ENCODE data around the gene ISCA1.

Gene ISCA1

DNA sequence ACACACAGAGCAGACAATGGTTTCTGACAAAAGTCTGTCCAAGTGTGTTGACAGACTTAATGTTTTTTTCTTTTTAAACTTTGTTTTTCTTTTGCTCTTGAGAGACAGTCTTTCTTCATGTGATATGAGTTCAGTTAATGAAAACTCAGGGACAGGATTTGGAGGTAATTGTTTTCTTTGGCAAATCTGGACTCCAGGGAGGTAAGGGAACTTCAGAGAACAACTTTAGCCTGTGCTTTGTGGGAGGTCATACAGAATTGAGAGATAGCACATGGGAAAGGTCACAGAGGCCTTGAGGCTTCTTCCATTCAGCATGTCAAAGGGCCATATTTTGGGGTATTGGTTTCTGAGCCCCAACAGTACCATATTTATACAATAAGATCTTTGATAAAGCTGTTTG is 32.2 kb downstream of the ISCA1 start:
- in situ Hi-C loops (cut with HindIII; ENCODE audit: low pct_ligation_motif_present, low pct_unique_long_range_greater_than_20kb, low sequenced_read_pairs) = no loop called here
- DNase-seq = no peak

DNA sequence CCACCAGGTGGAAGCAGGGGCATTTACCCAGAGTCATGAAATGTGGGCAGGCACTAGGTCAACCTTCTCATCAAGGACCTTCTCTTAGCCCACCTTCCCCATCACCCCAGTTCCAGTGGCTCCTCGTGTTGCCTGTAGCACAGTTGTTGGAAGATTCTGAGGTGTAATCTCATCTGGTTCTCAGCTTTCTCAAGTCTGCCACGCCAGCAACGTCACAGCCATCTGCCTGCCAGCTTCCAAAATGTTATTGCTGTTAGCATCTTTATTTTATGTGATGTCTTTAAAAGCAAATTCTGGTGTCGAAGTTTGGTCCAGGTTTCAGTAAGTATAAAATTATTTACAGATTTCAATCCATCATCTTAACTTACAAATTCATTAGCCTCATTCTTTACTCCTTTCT is 33.6 kb downstream of the ISCA1 start:
- in situ Hi-C loops (cut with HindIII; ENCODE audit: low pct_ligation_motif_present, low pct_unique_long_range_greater_than_20kb, low sequenced_read_pairs) = no loop called here

DNA sequence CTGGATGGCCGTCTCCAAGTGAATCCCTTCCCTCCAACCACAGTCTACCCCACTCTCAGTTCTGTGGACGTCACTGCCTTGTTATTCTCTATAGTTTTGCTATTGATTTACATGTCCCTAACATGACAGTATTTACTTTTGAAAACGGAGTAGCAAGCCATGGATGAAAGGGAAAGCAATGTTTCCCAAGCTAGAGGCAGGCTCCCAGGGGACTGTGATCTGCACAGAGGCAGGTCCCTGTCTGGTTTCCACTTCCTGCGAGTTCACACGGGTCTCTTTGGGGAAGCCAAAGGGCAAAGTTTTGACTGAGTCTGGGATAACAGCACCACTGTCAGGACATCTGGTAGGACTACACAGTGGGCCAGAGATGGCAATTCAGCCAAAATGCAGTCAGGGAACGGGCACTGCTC is 35.6 kb downstream of the ISCA1 start:
- in situ Hi-C loops (cut with HindIII; ENCODE audit: low pct_ligation_motif_present, low pct_unique_long_range_greater_than_20kb, low sequenced_read_pairs) = no loop called here
- no peak for DNase-seq

More for the DNA sequence above, 33.6 kb downstream of the ISCA1 start:
- no peak for DNase-seq

DNA sequence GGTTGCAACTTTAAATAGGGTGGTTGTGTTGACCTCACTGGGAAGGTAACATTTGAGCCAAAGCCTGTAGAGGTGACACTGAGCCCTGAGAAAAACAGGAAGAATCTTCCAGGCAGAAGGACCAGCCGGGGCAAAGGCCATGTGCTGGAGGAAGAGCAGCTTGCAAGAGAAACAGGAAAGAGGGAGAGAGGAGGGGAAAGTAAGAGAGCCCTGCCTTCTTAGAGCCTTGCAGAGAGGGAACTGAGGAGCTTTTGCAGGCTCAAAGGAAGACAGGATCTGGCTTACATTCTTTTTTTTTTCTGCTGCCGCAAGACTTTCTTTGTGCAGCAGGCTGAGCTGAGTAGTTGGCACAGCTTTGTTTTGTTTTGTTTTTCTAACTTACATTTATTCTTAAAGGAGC is 40.3 kb downstream of the ISCA1 start:
- DNase-seq = no peak
- in situ Hi-C loops (cut with HindIII; ENCODE audit: low pct_ligation_motif_present, low pct_unique_long_range_greater_than_20kb, low sequenced_read_pairs) = no loop called here

DNA sequence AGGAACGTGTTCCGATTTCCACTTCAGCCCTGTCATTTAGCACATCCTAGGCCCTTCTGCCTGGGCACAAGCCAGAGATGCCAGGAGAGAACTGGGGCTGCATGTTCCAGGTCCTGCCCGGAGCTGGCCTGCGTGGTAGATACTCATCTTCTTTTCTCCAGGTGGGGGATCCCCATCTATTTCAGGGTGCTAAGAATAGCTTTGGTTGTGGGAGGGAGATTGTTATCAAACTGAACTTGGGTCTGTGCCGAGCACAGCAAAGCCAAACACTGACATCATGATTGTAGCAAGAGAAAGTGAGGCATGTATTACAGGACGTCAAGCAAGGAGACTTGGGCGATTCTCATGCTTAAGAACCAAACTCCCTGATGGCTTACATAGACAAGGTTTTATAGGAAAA is 41.1 kb downstream of the ISCA1 start:
- no peak for DNase-seq
- in situ Hi-C loops (cut with HindIII; ENCODE audit: low pct_ligation_motif_present, low pct_unique_long_range_greater_than_20kb, low sequenced_read_pairs) = no loop called here

DNA sequence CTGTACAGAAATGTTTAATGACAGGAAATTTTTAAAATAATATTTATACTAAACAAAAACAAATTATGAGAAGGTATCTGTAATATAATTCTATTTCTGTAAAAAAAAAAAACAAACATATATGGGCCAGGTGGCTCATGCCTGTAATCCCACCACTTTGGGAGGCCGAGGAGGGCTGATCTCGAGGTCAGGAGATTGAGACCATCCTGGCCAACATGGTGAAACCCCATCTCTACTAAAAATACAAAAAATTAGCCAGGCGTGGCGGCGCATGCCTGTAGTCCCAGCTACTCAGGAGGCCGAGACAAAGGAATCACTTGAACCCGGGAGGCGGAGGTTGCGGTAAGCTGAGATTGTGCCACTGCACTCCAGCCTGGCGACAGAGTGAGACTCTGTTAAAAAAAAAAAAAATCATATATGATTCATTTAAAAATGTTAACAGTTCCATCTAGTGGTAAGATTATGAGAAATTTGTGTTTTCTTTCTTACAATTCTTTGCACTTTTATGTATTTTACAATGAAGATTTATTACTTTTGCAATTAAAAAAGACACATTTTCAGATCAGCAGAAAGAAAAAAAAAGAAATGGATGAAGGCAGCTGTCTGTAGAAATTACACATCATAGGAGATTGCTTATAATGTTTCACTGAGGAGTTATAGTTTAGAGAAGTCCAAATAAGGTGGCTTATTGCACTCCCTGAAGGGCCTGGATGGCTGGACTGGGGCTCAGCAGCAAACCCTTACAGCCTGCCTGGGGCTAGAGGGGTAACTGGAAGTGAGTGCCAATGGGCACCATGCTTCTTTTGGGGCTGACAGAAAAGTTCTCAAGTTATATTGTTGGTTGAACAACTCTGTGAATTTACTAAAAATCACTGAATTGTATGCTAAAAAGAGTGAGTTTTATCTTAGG is 43.2 kb downstream of the ISCA1 start:
- in situ Hi-C loops (cut with HindIII; ENCODE audit: low pct_ligation_motif_present, low pct_unique_long_range_greater_than_20kb, low sequenced_read_pairs) = no loop called here
- peak; percentile 35 for DNase-seq

DNA sequence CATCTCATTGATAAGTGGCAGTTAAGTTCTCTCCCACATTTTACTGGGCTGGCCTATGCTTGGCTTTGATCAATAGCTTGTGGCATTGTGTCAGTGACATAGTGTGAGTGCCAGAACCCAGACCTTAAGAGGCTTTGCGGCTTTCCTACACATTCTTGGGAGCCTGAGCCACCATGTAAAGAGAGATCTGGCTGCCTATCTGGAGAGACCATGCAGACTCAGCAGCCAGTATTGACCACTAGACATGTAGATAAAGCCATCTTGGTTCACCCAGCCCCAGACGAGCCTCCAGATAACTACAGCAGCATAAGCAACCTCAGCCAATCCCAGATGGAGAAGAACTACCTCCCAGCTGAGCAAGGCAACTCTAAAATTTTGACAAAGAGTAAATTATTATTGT is 51.5 kb downstream of the ISCA1 start:
- no peak for DNase-seq
- in situ Hi-C loops (cut with HindIII; ENCODE audit: low pct_ligation_motif_present, low pct_unique_long_range_greater_than_20kb, low sequenced_read_pairs) = no loop called here

DNA sequence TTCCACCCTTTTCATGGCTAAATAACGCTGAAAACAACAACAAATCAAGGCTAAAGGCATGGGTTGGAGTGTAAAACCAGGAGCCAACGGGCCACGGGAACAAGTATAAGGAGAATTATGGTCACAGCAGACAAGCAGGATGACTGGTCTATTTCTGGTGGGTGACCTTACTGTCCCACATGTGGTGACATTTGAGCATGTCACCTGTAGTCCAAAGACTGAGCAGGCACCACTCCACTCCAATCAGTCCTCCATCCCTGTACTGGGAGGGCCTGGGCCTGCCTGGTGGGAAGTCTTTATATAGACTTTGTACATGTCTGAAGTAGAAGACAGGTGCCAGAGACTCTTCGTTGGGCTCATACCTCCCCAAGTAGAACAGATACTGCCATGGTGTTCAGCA is 59.7 kb downstream of the ISCA1 start:
- in situ Hi-C loops (cut with HindIII; ENCODE audit: low pct_ligation_motif_present, low pct_unique_long_range_greater_than_20kb, low sequenced_read_pairs) = no loop called here
- DNase-seq = no peak

DNA sequence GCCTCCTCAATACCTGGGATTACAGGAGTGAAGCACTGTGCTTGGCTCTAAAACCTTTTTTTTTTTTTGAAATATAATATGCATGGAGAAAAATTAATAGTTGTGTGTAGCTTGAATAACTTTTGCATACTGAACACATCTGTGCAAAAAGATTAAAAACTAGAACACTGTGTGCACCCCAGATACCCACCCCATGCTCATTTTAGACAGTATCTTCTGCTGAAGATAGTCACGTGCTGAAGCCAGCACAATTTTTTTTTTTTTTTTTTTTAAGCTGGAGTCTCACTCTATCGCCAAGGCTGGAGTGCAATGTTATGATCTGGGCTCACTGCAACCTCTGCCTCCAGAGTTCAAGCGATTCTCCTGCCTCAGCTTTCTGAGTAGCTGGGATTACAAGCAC is 62.7 kb downstream of the ISCA1 start:
- DNase-seq = no peak
- in situ Hi-C loops (cut with HindIII; ENCODE audit: low pct_ligation_motif_present, low pct_unique_long_range_greater_than_20kb, low sequenced_read_pairs) = no loop called here

DNA sequence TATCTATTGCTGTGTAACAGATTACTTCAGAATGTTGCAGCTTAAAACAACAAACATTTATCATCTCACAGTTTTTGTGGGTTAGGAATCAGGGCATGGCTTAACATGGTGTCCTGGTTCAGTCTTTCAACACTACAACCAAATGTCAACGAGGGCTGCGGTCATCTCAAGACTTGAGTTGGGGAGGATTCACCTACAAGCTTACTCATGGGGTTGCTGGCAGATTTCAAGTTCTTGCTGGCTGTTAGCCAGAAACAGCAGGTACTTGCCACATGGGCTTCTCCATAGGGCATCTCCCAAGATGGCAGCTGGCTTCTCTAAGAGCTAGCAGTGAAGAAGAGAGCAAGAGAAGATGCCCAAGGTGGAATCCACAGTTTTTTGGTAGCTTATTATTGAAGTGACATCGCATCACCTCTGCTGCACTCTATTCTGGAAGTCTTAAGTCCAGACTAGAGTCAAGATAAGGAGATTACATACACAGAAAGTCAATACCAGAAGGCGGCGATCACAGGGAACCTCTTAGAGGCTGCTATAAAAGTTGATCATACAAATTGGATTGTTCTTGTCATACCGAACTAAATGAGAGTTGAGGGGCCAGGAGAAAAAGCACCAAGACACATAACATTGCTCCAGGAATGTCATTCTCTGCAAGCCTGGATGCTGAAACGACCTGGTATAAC is 65.1 kb downstream of the ISCA1 start:
- in situ Hi-C loops (cut with HindIII; ENCODE audit: low pct_ligation_motif_present, low pct_unique_long_range_greater_than_20kb, low sequenced_read_pairs) = no loop called here
- no peak for DNase-seq
